ENCODE results near the gene RHPN2.

The RHPN2 gene

DNA sequence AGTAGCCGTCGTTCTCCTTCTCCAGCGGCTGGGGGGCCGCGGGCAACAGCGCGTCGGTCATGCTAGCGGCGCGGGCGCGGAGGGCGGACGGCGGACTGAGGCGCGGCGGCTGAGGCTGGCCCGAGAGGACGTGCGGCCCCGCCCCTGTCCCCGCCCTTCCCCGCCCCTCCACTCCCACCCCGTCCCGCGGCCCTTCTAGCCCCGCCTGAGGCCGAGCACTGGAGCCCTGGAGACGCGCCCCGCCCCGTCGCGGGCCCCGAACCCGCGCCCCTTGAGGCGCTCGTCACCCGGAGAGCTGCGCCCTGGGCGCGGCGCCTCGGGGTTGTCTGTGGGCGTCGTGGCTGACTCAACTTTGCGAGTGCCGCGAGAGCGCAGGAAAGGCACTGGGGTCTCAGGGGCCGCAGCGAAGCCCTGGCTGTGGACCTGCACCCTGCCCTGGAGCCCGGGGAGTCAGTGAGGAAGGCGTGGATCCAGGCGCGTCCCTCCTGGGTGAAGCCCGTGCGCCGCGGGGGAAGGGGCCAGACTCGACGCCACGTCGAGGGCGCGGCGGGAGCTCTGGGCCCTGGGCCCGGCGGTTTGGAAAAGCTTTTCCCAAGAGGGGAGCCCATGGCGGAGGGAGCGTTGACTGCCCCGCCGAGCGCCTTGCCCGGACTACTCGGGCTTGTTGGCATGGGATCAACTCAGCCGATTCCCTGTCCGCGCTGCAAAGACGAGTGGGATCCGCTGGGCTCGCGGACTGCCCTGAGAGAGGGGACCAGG, at the start of gene RHPN2:
RHPN2 (minus strand) TSS at position 97 of the 759 bp plus-strand sequence; CDS start at position 61, 36 bp downstream.
- DNase-seq, result peak; percentile 61

DNA sequence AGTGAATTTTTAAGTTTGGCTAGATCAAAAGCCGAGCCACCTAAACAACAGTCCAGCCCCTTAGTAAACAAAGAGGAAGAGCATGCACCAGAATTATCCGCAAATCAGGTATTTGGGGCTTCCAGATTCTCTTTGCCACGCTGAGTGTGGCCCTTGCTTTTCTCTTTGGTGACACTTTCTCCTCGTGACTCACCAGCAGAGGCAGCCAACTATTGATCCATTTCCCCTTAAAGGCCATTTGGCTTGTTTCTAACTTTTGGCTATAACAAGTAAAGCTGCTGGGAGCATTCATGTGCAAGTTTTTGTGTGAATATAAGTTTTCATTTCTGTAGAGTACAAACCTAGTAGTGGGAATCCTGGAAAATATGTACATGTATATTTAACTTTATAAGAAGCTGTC, 49.6 kb upstream of the RHPN2 start:
- DNase-seq, result no peak

- DNase-seq, result no peak
Observed at GRCh38 chr19:33111587-33111986, 46.9 kb upstream of the RHPN2 start.

GRCh38 chr19:33110137-33110910, 45.6 kb upstream of the RHPN2 start:
- DNase-seq, result no peak

GRCh38 chr19:33108161-33108560, 43.5 kb upstream of the RHPN2 start:
- no peak for DNase-seq

GRCh38 chr19:33102893-33103292, 38.2 kb upstream of the RHPN2 start:
- DNase-seq, result no peak

- DNase-seq, result no peak
Observed at GRCh38 chr19:33100894-33101644, 36.4 kb upstream of the RHPN2 start.

- no peak for DNase-seq
Observed at GRCh38 chr19:33098055-33098534, 33.4 kb upstream of the RHPN2 start.

- no peak for DNase-seq
Observed at GRCh38 chr19:33096005-33096404, 31.3 kb upstream of the RHPN2 start.

- DNase-seq, result no peak
Observed at GRCh38 chr19:33094436-33095067, 29.9 kb upstream of the RHPN2 start.

- DNase-seq, result no peak
Observed at GRCh38 chr19:33093420-33094210, 28.9 kb upstream of the RHPN2 start.

DNA sequence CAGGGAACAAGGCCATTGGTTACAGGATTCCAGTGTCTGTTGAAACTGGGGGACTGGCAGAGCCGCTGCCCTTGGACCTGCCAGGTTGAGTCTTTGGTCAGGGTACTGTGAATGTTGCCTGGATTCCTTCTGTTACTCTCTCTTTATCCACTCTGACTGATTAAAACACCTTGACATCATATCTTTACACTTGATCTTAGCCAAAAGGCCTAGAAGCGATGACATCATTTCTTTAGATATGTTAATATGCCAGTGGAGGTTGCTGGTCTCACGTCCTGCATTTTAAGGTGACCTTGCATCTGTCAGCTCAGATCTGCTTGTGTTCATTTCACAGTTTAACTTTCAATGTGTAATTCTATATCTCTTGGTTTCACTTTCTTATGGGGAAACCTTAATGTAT, 25.5 kb upstream of the RHPN2 start:
- DNase-seq, result no peak

DNA sequence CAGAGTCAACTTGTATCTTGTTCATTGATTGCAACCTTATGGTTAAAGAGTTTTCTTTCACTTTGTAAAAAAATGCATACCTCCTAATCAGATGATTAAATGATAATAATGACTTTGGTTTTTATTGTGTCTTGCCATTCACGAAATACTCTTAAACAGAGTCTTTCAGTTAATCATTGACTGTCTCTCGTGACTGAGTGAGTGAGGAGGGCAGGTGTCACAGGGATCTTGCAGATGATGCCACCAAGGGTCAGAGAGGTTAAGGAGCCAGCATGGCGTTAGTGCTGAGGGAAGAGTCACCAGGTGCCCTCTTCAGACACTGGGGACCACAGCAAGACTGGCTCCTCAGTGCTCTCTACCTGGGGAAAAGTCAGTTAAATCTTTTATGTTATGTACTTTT, 24.3 kb upstream of the RHPN2 start:
- DNase-seq, result no peak

DNA sequence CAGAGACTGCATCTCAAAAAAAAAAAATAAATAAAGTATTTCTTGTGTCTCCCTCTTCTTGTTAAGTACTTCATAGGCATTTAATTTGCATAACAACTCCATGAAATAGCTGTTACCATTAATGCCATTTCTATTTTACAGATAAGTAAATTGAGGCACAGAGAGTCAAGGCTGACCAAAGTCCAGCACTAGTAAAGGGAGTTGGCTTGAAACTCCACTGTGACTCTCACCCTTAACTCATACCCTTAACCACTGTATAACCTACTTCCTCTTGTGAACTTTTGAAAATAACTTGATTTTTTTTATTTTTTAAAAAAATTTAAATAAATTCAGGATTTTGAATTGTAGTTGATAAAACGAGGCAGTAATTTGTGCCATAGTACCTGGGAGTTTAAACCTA, 22.3 kb upstream of the RHPN2 start:
- DNase-seq, result no peak

DNA sequence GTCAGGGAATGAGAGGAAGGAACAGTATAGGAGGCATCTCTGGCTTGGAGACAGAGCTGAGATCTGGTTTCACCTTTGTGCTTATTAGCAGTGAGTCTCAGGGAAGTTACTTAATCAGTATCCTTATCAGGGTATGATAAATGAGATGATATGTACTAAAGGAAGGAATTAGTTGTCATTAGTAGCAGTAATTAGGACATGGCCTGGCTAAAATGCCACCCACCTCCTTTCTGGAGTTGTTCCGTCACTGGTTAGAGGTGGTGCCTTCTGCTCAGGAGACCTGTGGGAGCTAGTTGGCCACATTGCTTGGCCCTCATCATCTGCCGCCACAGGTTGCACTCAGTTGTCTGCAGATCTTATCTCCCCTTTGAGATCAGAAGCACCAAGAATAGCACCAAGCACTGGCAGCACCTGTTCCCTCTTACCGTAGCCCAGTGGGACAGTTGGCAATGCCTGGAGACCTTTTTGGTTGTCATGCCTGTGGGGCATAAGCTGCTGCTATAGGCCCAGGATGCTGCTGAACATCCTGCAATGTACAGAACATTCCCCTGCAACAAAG, 21.0 kb upstream of the RHPN2 start:
- no peak for DNase-seq

GRCh38 chr19:33080761-33081681, 16.3 kb upstream of the RHPN2 start, which contains the start of gene GPATCH1:
GPATCH1 (plus strand) TSS chr19:33081181; CDS start chr19:33081194, 13 bp downstream.
- peak; percentile 76 for DNase-seq

GRCh38 chr19:33075519-33075918, 10.8 kb upstream of the RHPN2 start:
- no peak for DNase-seq

- DNase-seq, result no peak
Observed at GRCh38 chr19:33071887-33072286, 7.2 kb upstream of the RHPN2 start.

DNA sequence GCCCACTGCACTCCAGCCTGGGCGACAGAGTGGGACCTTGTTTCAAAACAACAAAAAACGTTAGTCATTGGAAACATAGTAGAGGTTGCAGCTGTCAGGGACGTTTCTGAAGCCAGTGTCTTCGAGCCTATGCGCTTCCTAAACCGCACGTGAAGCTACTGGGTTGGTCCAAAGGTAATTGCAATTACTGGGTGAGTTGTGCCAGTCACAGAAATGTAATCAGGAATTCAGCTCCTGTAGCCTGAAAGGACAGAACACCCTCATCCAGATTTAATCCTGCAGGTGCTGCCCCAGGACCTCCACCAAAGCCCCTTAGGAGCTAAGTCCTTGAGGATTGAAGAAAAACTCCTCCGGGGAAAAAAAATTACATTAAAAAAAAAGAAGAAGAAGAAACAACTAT, 2.4 kb upstream of the RHPN2 start:
- DNase-seq, result no peak

DNA sequence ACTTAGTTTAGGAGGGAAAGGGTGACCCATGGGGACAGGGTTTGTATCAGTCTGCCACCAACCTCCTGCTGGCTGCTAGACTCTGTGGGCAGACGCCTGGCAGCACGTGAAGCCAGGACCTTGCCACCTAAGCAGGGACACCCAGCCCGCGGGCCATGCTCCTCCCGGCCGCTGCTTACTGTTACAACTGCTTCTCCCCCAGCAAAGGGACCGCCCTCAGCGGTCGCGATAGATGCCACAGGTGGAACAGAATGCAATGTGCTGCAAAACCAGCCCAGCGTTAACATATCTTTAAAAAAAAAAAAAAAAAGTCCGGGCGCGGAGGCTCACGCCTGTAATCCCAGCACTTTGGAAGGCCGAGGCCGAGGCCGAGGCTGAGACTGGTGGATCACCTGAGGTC, 1.9 kb upstream of the RHPN2 start:
- DNase-seq, result no peak

DNA sequence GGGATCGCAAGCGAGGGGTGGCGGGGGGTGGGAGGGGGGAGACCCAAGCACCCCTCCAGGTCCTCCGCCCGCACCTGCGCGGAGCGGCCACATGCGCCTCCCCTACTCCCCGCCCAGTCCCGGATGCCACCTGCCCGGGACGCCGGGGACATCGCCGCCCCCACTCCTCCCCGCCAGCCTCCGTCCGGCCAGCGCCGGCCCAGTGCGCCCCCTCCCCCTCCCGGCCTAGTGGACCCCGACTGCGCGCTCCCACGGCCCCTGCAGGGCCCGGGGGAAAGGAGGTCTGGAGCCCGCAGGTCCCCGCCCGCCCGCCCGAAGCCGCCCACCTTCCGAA, 263 bp downstream of the RHPN2 start:
- DNase-seq, result peak; percentile 39
